NCI-H2196 treated with DMSO at 0.1 percent for 48 hours (cell line): ENCODE results near the gene FAM13A.
"Not testable (repeated sequence)": the region's sequence is repeated elsewhere in the genome, so short reads cannot be mapped to it uniquely, and the experiment has no call there.

Source experiments
- DNase-seq: peaks from one replicate; lab custom pipeline; 2025; ENCODE audit not compliant: unreplicated experiment; lab: John Stamatoyannopoulos, UW

Gene FAM13A

DNA sequence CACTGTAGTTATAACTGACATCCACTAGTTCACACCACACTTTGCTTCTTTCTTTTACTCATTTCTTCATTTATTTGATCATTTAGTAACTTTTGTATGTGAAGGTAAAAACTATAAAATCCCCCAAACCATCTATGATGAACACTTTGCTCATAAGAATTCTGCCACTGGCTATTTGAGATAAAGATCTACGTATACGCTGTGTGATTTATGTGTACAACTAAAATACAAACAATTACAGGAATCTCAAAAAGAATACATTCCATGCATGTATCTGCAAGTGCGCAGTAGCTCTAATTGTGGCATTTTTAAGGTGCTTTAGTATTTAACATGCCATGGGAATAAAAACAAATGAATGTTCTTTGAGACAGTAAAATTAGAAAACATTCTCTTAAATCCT, 202.5 kb downstream of the FAM13A start:
- no peak for DNase-seq

- not testable (repeated sequence) for DNase-seq
Observed at GRCh38 chr4:88853583-88853982, 203.4 kb downstream of the FAM13A start.

- DNase-seq = no peak
Observed at GRCh38 chr4:88846206-88846790, 210.7 kb downstream of the FAM13A start.

- peak; percentile 14 for DNase-seq
Observed at GRCh38 chr4:88843067-88843685, 213.8 kb downstream of the FAM13A start.

DNA sequence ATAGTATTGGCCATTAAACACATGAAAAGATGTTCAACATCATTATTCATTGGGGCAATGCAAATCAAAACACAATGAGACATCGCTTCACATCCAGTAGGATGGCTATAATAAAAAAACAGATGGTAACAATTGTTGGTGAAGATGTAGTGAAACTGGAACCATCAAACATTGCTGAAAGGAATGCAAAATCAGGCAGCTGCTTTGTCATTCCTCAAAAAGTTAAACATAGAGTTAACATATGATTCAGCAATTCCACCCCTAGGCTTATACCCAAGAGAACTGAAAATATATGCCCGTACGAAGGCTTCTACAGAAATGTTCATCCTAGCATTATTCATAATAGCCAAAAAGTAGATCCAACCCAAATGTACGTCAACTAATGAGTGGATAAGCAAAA, 215.3 kb downstream of the FAM13A start:
- no peak for DNase-seq

GRCh38 chr4:88836216-88836615, 220.8 kb downstream of the FAM13A start:
- DNase-seq = no peak

DNA sequence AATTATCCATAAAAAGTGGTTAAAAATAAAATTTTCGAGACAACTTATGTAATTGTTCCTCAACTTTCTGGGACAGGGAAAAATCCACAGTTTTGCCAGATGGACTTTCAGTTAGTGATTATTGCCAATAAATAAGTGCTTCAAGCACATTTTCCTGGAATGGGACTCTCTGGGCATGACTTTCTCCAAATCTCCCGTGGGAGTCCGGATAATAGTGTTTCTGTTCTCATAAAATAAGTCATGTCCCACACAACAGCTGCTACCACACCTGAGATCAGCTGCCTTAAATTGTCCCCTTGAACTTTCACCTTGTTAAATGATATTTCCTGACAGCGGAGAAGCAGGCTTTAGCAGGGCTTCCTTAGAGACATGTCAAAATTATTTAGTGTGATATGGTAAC, 226.0 kb downstream of the FAM13A start:
- DNase-seq = no peak

DNA sequence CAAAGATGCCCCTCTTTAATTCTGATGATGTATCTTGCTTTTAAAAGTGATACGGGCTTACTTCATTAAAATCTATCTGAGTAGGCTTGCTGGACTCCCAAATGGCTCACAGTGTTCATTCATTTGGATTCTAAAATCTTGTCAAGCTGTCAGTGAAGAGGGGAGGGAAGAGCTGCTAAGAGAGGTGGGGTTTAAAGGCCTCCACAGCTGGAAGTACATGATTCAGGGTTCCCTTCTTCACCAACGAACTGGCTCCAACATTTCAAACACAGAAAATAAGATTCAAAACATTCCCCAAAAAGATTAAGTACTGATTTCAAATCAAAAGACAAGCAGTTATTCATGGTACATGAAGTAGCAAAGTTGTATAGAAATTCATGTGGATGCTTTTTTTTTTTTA, 226.4 kb downstream of the FAM13A start:
- no peak for DNase-seq

GRCh38 chr4:88828842-88829571, 228.0 kb downstream of the FAM13A start:
- no peak for DNase-seq

- no peak for DNase-seq
Observed at GRCh38 chr4:88827442-88827841, 229.5 kb downstream of the FAM13A start.

DNA sequence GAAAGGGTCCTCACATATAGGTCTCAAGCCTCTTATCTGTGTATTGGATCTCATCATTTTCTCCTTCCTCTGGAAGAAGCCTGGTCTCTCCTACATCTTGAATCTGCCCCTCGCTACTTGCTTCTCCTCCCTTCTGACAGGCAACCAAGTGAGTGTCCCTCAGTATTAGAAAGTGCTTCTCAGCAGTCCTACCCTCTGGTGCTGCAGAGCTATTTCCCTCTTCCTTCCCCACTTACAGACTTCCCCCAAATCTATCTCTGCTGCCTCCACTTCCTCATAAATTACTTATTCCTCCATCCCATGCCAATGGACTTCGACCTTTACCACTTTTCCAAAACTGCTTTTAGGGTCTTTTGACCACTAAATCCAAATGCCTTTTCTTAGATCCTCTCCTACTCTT, 230.2 kb downstream of the FAM13A start:
- DNase-seq = no peak

GRCh38 chr4:88825931-88826330, 231.1 kb downstream of the FAM13A start:
- no peak for DNase-seq

DNA sequence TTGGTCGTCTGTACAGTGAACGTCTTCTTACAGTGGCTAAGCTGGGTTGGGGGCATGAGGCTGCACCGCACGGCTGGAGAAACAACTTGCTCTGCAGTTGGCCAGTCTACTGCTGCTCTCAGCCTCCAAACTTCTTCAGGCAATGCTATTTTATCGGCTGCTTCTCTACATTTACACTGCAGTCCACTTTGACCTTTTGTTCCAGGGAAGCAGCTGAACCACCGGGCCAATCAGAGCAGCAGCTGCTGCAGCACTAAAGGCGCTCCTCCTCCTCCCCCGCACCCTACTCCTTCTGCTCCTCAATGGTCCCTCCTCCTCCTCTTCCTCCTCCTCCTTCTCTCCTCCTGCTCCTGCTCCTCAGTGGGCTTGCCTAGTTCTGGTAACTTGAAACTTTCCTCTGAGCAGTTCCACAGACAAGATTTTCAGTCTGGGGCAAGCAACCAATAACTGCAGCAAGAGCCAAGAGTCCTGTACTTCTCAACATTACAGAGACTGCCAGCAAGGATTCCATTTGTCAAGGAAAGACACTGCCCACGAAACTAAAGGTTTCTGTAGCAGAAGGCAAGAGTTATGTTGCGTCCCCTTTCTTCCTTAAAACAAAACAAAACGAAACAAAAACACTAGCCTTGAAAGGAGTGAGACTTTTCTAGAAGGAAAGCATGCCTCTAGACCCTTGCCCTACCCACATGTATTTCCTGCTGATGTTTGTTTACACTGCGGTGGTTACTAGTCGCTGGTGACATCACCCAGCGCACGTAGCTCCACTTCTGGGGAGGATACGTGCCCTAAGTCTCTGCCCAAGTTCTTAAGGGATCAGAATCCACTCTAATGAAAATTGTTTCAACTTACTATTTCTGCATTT, 233.7 kb downstream of the FAM13A start:
- DNase-seq = peak; percentile 71

DNA sequence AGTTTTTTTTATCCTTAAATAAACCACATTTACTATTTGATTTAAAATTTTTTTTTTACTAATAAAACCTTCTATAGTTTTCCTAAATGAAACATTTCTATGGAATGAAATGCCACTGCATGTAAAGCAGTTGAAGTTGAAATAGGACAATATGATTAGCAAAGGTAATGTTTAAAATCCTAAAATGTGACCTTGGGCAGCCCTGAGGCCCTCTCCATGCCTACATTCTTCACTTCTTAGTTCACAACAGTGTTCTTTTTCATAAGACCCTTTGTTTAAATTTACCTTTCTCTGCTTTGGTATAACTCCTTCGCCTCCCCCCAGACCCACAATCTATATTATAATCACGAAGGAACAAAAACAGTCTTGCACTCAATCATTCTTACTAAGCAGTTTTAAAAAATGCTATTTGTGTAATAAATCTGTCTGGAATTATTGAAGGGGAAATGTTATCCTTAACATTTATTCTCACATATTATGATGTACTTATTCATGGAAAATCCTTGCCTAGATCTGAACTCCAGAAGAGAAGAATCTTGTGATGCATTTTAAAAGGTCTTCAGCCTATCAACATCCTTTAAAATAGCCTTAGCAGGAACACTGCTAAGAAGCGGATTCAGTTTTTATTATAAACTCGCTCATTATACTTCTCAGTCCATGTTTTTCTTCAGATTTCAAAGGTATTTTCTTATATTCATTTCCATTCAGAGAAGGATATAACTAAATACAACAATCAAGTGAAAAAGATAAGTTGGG, 234.8 kb downstream of the FAM13A start:
- DNase-seq = no peak

- DNase-seq = no peak
Observed at GRCh38 chr4:88821522-88821921, 235.5 kb downstream of the FAM13A start.

- no peak for DNase-seq
Observed at GRCh38 chr4:88820698-88821415, 236.1 kb downstream of the FAM13A start.

- no peak for DNase-seq
Observed at GRCh38 chr4:88819818-88820697, 236.9 kb downstream of the FAM13A start.

- DNase-seq = peak; percentile 62
Observed at GRCh38 chr4:88818631-88819470, 238.1 kb downstream of the FAM13A start.
